WTC11 (cell line): ENCODE data around the gene SDCCAG8. TPM values are rescaled to one million over a fixed set of nuclear protein-coding genes. Genes with fewer than 3 reads are reported as not detected.

Experiments
- ATAC-seq: fragments of 200-7000 bp; cut with Tn5 transposase; 2 replicates; pipeline ENCODE4 v1.10.0; 2021; ENCODE audit warnings: mild to moderate bottlenecking, moderate library complexity
- CTCF ChIA-PET: fragments of 300-600 bp; sonication (Branson Sonifier 250); formaldehyde crosslinking; loops from one replicate; lab custom pipeline; 2021; ENCODE audit warnings: antibody characterized with exemption; lab: Charles Lee
- POLR2A ChIA-PET: fragments of 350-600 bp; sonication (Branson Sonifier 250); formaldehyde crosslinking; loops from one replicate; lab custom pipeline; 2021; ENCODE audit warnings: antibody characterized with exemption; lab: Charles Lee
- DNase-seq: peaks from one replicate; pipeline ENCODE4 v3.0.0; 2021; ENCODE audit warnings: low spot score
- H3K27ac Mint-ChIP-seq: 2 replicates; pipeline ENCODE4 v1.8.0; 2021; ENCODE audit warnings: mixed read lengths
- H3K27me3 Mint-ChIP-seq: 2 replicates; pipeline ENCODE4 v1.8.0; 2021; ENCODE audit warnings: low read depth, mild to moderate bottlenecking, moderate library complexity, mixed read lengths
- H3K36me3 Mint-ChIP-seq: 2 replicates; pipeline ENCODE4 v1.8.0; 2021; ENCODE audit warnings: mixed read lengths
- H3K4me1 Mint-ChIP-seq: 2 replicates; pipeline ENCODE4 v1.8.0; 2022; ENCODE audit warnings: mixed read lengths
- H3K4me3 Mint-ChIP-seq: 2 replicates; pipeline ENCODE4 v1.8.0; 2021; ENCODE audit warnings: mild to moderate bottlenecking, moderate library complexity, mixed read lengths
- H3K9me3 Mint-ChIP-seq: 2 replicates; pipeline ENCODE4 v1.8.0; 2021; ENCODE audit warnings: mixed read lengths
- NFATC4 ChIP-seq: fragments of 250-450 bp; sonication (Bioruptor Pico); IDR thresholded peaks from 2 replicates; pipeline ENCODE4 v1.9.0; 2021; ENCODE audit warnings: mild to moderate bottlenecking
- NR1H2 ChIP-seq: sonication (generic); formaldehyde crosslinking; IDR thresholded peaks from 2 replicates; pipeline ENCODE4 v1.9.0; 2021; ENCODE audit warnings: mild to moderate bottlenecking, moderate library complexity, missing genetic modification reagents
- NR2C2 ChIP-seq: sonication (generic); formaldehyde crosslinking; IDR thresholded peaks from 2 replicates; pipeline ENCODE4 v1.8.0; 2022; ENCODE audit warnings: mild to moderate bottlenecking, missing genetic modification reagents
- TCF7 ChIP-seq: sonication (generic); formaldehyde crosslinking; IDR thresholded peaks from 2 replicates; pipeline ENCODE4 v1.8.0; 2022; ENCODE audit warnings: mild to moderate bottlenecking, low read depth, missing genetic modification reagents, moderate library complexity
- TEAD1 ChIP-seq: sonication (generic); formaldehyde crosslinking; IDR thresholded peaks from 2 replicates; pipeline ENCODE4 v1.8.0; 2022; ENCODE audit warnings: mild to moderate bottlenecking, missing genetic modification reagents
- ZBTB21 ChIP-seq: sonication (generic); formaldehyde crosslinking; IDR thresholded peaks from 2 replicates; pipeline ENCODE4 v1.8.1; 2023; ENCODE audit warnings: mild to moderate bottlenecking, missing genetic modification reagents, borderline replicate concordance
- total RNA-seq: library from RNA; stranded (reverse); gene quantifications from 3 replicates; pipeline ENCODE4 v1.2.3, GENCODE V29; 2021
- TF ChIP-seq, protein P1 (sequence below): fragments of 200-600 bp; IDR thresholded peaks from 2 replicates; pipeline ENCODE4 v1.8.0; 2022; ENCODE audit warnings: antibody characterized with exemption
- TF ChIP-seq, protein P2 (sequence below): sonication (generic); formaldehyde crosslinking; IDR thresholded peaks from 2 replicates; pipeline ENCODE4 v1.8.0; 2022; ENCODE audit warnings: missing genetic modification reagents
- TF ChIP-seq, protein P3 (sequence below): sonication (generic); formaldehyde crosslinking; IDR thresholded peaks from 2 replicates; pipeline ENCODE4 v1.8.1; 2022; ENCODE audit warnings: mild to moderate bottlenecking, moderate library complexity, missing genetic modification reagents
- TF ChIP-seq, protein P4 (sequence below): sonication (generic); formaldehyde crosslinking; IDR thresholded peaks from 2 replicates; pipeline ENCODE4 v1.8.0; 2022; ENCODE audit warnings: mild to moderate bottlenecking, missing genetic modification reagents
- TF ChIP-seq, protein P5 (sequence below): sonication (generic); formaldehyde crosslinking; IDR thresholded peaks from 2 replicates; pipeline ENCODE4 v1.8.1; 2023; ENCODE audit warnings: mild to moderate bottlenecking, missing genetic modification reagents, borderline replicate concordance
- TF ChIP-seq, protein P6 (sequence below): sonication (generic); formaldehyde crosslinking; IDR thresholded peaks from 2 replicates; pipeline ENCODE4 v1.8.0; 2023; ENCODE audit warnings: missing genetic modification reagents
- TF ChIP-seq, protein P7 (sequence below): sonication (generic); formaldehyde crosslinking; IDR thresholded peaks from 2 replicates; pipeline ENCODE4 v1.8.0; 2022; ENCODE audit warnings: mild to moderate bottlenecking, missing genetic modification reagents

SDCCAG8 gene
- total RNA-seq, 1 experiment from 2014 or later: 44.3 TPM

DNA sequence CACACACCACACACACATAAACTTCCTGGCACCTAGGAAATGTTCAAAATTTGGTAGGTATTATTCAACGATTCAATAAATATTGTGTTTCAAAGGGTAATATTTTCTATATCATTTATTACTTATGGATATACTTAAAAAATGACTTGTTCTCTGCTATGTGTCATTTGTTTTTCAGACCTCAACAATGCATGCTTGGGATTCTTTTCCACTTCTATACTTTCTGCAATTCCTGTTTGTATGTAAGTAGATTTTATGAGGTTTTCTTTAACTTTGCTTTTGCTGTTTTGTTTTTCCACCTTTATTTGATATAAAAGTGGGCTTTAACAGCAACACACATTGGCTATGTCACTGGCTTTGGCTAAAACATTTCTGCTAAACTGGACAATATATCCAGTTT lies 4.3 kb upstream of the SDCCAG8 start (continued):
- TF ChIP-seq ZBTB21 (CRISPR knock-in tag): no peak
- TF ChIP-seq, protein P1, sequence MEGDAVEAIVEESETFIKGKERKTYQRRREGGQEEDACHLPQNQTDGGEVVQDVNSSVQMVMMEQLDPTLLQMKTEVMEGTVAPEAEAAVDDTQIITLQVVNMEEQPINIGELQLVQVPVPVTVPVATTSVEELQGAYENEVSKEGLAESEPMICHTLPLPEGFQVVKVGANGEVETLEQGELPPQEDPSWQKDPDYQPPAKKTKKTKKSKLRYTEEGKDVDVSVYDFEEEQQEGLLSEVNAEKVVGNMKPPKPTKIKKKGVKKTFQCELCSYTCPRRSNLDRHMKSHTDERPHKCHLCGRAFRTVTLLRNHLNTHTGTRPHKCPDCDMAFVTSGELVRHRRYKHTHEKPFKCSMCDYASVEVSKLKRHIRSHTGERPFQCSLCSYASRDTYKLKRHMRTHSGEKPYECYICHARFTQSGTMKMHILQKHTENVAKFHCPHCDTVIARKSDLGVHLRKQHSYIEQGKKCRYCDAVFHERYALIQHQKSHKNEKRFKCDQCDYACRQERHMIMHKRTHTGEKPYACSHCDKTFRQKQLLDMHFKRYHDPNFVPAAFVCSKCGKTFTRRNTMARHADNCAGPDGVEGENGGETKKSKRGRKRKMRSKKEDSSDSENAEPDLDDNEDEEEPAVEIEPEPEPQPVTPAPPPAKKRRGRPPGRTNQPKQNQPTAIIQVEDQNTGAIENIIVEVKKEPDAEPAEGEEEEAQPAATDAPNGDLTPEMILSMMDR: no peak
- TF ChIP-seq, protein P2, sequence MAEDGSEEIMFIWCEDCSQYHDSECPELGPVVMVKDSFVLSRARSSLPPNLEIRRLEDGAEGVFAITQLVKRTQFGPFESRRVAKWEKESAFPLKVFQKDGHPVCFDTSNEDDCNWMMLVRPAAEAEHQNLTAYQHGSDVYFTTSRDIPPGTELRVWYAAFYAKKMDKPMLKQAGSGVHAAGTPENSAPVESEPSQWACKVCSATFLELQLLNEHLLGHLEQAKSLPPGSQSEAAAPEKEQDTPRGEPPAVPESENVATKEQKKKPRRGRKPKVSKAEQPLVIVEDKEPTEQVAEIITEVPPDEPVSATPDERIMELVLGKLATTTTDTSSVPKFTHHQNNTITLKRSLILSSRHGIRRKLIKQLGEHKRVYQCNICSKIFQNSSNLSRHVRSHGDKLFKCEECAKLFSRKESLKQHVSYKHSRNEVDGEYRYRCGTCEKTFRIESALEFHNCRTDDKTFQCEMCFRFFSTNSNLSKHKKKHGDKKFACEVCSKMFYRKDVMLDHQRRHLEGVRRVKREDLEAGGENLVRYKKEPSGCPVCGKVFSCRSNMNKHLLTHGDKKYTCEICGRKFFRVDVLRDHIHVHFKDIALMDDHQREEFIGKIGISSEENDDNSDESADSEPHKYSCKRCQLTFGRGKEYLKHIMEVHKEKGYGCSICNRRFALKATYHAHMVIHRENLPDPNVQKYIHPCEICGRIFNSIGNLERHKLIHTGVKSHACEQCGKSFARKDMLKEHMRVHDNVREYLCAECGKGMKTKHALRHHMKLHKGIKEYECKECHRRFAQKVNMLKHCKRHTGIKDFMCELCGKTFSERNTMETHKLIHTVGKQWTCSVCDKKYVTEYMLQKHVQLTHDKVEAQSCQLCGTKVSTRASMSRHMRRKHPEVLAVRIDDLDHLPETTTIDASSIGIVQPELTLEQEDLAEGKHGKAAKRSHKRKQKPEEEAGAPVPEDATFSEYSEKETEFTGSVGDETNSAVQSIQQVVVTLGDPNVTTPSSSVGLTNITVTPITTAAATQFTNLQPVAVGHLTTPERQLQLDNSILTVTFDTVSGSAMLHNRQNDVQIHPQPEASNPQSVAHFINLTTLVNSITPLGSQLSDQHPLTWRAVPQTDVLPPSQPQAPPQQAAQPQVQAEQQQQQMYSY (CRISPR knock-in tag): no peak
- TF ChIP-seq, protein P3, sequence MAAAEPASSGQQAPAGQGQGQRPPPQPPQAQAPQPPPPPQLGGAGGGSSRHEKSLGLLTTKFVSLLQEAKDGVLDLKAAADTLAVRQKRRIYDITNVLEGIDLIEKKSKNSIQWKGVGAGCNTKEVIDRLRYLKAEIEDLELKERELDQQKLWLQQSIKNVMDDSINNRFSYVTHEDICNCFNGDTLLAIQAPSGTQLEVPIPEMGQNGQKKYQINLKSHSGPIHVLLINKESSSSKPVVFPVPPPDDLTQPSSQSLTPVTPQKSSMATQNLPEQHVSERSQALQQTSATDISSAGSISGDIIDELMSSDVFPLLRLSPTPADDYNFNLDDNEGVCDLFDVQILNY: no peak
- no peak for TF ChIP-seq TEAD1 (CRISPR knock-in tag)
- TF ChIP-seq, protein P4, sequence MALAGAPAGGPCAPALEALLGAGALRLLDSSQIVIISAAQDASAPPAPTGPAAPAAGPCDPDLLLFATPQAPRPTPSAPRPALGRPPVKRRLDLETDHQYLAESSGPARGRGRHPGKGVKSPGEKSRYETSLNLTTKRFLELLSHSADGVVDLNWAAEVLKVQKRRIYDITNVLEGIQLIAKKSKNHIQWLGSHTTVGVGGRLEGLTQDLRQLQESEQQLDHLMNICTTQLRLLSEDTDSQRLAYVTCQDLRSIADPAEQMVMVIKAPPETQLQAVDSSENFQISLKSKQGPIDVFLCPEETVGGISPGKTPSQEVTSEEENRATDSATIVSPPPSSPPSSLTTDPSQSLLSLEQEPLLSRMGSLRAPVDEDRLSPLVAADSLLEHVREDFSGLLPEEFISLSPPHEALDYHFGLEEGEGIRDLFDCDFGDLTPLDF: no peak

DNA sequence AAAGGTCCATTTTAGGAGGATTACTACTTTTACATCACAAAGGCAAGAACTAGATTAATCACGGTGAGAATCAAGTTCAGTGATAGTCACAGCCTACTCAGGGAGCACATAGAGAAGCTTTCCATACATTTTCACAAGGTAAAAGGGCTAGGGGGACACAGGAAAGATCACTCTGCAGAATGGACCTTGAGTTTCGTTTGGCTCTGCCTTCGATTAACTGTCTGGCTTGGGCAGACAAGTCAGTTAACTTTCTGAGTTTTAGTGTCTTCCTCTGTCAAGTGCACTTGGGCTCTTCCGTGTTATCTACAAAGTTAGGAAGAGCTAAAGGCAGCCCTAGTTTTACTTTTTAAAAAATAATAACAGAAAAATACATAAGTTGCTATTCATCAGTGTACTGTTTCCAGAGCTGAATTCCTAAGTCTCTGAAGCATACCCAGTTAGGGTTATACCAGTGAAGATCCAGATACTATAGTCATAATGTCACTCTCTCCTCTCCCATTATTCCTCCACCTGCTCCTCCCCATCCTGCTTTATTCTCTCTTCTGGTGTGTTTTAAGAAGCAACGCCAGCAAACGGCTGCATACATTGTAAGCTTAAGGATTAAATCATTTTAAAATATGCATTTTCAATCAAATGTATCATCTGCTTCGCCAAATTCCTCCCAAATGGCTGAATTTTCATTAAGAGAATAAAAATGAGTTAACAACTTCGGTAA lies 2.5 kb upstream of the SDCCAG8 start:
- Mint-ChIP-seq H3K27me3 (no peaks in the 10 kb centered on the region), H3K4me1 (peaks cover 48% of the 10 kb centered on the region), H3K36me3 (no peaks in the 10 kb centered on the region), H3K9me3 (no peaks in the 10 kb centered on the region), H3K4me3 (peak overlapping the region; percentile 95), H3K27ac (peak overlapping the region; percentile 71)
- ChIA-PET CTCF (no interaction called here), POLR2A (no interaction called here)
- ATAC-seq (no peak), DNase-seq (no peak)
- no peak for TF ChIP-seq NR1H2 (CRISPR knock-in tag)

DNA sequence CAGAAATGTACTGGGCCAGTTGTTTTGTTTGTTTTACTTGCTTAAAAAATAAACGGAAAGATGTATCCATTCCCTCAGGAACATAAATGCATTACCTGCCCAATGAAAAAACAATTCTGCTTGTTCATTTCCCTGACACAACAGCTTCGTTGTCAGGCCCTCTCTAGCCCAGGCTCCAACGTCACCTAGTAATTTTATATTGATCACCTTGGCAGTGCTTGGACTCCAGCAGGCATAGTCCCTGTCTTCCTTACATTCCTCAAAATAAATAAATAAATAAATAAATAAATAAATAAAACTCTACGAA lies 2.0 kb upstream of the SDCCAG8 start:
- POLR2A ChIA-PET: interaction anchor here (0.6 kb wide), 1 partner anchor 71 kb away, joined by 3 read pairs; no protein-coding TSS in a partner anchor
- CTCF ChIA-PET: no interaction called here
- H3K4me3 Mint-ChIP-seq: peak overlapping the region; percentile 95
- H3K27me3 Mint-ChIP-seq: no peaks in the 10 kb centered on the region
- no peak for DNase-seq
- no peak for ATAC-seq
- no peaks in the 10 kb centered on the region for H3K36me3 Mint-ChIP-seq
- H3K9me3 Mint-ChIP-seq: no peaks in the 10 kb centered on the region
- H3K4me1 Mint-ChIP-seq: peaks cover 43% of the 10 kb centered on the region
- H3K27ac Mint-ChIP-seq: peak overlapping the region; percentile 71; the same call in 1 of the 2 replicates
- TF ChIP-seq NR2C2: no peak
- TF ChIP-seq, protein P5, sequence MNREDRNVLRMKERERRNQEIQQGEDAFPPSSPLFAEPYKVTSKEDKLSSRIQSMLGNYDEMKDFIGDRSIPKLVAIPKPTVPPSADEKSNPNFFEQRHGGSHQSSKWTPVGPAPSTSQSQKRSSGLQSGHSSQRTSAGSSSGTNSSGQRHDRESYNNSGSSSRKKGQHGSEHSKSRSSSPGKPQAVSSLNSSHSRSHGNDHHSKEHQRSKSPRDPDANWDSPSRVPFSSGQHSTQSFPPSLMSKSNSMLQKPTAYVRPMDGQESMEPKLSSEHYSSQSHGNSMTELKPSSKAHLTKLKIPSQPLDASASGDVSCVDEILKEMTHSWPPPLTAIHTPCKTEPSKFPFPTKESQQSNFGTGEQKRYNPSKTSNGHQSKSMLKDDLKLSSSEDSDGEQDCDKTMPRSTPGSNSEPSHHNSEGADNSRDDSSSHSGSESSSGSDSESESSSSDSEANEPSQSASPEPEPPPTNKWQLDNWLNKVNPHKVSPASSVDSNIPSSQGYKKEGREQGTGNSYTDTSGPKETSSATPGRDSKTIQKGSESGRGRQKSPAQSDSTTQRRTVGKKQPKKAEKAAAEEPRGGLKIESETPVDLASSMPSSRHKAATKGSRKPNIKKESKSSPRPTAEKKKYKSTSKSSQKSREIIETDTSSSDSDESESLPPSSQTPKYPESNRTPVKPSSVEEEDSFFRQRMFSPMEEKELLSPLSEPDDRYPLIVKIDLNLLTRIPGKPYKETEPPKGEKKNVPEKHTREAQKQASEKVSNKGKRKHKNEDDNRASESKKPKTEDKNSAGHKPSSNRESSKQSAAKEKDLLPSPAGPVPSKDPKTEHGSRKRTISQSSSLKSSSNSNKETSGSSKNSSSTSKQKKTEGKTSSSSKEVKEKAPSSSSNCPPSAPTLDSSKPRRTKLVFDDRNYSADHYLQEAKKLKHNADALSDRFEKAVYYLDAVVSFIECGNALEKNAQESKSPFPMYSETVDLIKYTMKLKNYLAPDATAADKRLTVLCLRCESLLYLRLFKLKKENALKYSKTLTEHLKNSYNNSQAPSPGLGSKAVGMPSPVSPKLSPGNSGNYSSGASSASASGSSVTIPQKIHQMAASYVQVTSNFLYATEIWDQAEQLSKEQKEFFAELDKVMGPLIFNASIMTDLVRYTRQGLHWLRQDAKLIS: no peak
- TF ChIP-seq NFATC4 (CRISPR knock-in tag): no peak
- TF ChIP-seq, protein P6, sequence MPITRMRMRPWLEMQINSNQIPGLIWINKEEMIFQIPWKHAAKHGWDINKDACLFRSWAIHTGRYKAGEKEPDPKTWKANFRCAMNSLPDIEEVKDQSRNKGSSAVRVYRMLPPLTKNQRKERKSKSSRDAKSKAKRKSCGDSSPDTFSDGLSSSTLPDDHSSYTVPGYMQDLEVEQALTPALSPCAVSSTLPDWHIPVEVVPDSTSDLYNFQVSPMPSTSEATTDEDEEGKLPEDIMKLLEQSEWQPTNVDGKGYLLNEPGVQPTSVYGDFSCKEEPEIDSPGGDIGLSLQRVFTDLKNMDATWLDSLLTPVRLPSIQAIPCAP (CRISPR knock-in tag): no peak
- no peak for TF ChIP-seq TCF7 (CRISPR knock-in tag)
- TF ChIP-seq, protein P2 (CRISPR knock-in tag): no peak
- TF ChIP-seq, protein P7, sequence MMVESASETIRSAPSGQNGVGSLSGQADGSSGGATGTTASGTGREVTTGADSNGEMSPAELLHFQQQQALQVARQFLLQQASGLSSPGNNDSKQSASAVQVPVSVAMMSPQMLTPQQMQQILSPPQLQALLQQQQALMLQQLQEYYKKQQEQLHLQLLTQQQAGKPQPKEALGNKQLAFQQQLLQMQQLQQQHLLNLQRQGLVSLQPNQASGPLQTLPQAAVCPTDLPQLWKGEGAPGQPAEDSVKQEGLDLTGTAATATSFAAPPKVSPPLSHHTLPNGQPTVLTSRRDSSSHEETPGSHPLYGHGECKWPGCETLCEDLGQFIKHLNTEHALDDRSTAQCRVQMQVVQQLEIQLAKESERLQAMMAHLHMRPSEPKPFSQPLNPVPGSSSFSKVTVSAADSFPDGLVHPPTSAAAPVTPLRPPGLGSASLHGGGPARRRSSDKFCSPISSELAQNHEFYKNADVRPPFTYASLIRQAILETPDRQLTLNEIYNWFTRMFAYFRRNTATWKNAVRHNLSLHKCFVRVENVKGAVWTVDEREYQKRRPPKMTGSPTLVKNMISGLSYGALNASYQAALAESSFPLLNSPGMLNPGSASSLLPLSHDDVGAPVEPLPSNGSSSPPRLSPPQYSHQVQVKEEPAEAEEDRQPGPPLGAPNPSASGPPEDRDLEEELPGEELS (CRISPR knock-in tag): no peak
